ENCODE data around the gene PKD2L1.
A peak's percentile ranks its signal among the peaks of the same experiment; 100 is the strongest.
"Not testable (repeated sequence)": the region's sequence is repeated elsewhere in the genome, so short reads cannot be mapped to it uniquely, and the experiment has no call there.

PKD2L1 gene

GRCh38 chr10:100286051-100287033 lies 43.7 kb downstream of the PKD2L1 start, which contains the start of gene BLOC1S2:
BLOC1S2 (minus strand) TSS chr10:100286680; CDS start chr10:100286659, 21 bp downstream.
- peak; percentile 52 for DNase-seq

DNA sequence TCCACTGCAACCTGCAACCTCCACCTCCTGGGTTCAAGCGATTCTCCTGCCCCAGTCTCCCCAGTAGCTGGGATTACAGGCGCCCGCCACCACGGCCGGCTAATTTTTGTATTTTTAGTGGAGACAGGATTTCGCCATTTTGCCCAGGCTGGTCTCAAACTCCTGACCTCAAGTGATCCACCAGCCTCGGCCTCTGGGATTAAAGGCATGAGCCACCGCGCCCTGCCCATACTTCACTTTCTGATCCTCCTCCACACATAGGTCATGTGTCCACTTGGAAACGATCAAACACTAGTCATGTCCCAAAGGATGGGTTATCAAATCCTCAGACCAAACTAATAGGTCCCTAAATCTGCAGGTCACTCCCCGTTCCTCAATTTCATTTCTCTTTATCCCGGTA lies 44.7 kb downstream of the PKD2L1 start:
- DNase-seq, result not testable (repeated sequence)

GRCh38 chr10:100282907-100283306 lies 47.1 kb downstream of the PKD2L1 start:
- DNase-seq, result no peak

DNA sequence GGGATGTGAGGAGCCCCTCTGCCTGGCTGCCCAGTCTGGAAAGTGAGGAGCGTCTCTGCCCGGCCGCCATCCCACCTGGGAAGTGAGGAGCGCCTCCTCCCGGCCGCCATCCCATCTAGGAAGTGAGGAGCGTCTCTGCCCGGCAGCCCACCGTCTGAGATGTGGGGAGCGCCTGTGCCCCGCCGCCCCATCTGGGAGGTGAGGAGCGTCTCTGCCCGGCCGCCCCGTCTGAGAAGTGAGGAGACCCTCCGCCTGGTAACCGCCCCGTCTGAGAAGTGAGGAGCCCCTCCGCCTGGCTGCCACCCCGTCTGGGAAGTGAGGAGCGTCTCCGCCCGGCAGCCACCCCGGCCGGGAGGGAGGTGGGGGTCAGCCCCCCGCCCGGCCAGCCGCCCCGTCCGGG lies 53.1 kb downstream of the PKD2L1 start:
- not testable (repeated sequence) for DNase-seq

DNA sequence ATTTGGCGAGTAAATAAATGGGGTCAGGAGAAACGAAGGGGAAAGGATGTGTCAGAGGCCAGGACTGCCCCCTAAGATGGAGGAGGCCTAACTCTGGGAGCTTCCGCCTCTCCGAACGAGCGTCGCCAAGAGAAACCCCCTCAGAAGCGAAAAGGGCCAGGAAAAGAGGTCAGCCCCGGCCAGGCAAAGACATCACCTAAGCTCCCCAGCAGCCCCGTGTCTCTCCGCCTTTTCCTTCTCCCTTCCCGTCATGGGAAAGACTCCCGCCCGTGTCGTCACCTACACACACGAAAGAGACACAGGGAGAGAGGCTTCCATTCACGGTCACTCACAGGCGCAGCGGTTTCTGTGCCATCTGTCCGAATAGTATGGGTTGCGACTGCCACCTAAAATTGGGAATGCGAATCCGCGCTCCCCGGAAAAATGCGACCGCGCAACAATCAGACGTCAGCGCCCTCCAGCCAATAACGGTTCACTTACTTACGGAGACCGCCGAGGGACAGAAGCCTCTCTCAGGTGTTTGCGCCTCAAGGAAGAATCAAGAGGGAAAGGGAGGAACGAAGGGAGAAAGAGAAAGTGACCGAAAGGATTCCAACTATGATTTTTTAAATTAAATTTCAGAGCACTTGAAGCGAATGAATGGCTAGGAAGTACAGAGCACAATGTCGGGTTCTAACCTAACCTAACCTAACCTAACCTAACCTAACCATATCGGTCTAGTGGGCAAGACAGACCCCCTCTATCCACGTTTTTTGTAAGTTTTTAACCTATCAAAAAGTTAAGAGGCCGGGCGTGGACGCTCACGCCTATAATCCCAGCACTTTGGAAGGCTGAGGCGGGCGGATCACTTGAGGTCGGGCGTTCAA lies 62.6 kb downstream of the PKD2L1 start, which contains the start of gene CWF19L1:
Gene CWF19L1, minus strand, starts transcription at position 400 of the 866 bp plus-strand sequence. Its CDS starts 45 bp downstream, at position 355.
- DNase-seq, result peak; percentile 66

DNA sequence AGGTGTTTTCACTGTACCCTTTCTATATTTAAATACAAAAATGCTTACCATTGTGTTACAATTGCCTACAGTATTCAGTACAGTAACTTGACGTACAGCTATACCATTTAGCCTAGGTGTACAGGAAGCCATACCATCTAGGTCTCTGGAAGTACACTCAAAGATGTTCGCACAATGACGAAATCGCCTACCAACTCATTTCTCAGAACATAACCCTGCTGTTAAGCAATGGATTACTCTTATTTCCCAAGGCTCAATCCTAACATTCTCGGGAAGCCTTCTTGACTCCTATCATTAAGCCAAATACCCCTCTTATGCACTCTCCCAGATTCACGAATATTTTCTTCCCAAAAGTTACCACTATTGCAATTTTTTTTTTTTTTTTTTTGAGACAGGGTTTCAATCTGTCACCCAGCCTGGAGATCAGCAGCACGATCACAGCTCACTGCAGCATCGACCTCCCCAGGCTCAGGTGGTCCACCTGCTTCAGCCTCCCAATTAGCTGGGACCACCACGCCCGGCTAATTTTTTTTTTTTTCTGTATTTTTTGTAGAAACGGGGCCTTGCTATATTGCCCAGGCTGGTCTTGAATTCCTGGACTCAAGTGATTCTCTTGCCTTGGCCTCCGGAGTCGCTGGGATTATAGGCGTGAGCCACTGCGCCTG lies 64.1 kb downstream of the PKD2L1 start:
- DNase-seq, result no peak

- no peak for DNase-seq
These were observed 75.8 kb downstream of the PKD2L1 start for GRCh38 chr10:100254191-100254590.

- DNase-seq, result no peak
These were observed 77.0 kb downstream of the PKD2L1 start for GRCh38 chr10:100253041-100253440.

DNA sequence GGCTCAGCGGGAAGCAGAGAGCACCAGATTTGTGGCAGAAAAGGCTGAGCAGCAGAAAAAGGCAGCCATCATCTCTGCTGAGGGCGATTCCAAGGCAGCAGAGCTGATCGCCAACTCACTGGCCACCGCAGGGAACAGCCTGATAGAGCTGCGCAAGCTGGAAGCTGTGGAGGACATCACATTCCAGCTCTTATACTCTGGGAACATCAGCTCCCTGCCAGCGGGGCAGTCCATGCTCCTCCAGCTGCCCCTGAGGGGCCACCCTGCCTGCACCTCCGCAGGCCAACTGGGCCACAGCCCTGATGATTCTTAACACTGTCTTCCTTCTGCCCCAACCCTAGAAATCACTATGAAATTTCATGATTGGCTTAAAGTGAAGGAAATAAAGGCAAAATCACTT lies 81.2 kb downstream of the PKD2L1 start:
- no peak for DNase-seq

DNA sequence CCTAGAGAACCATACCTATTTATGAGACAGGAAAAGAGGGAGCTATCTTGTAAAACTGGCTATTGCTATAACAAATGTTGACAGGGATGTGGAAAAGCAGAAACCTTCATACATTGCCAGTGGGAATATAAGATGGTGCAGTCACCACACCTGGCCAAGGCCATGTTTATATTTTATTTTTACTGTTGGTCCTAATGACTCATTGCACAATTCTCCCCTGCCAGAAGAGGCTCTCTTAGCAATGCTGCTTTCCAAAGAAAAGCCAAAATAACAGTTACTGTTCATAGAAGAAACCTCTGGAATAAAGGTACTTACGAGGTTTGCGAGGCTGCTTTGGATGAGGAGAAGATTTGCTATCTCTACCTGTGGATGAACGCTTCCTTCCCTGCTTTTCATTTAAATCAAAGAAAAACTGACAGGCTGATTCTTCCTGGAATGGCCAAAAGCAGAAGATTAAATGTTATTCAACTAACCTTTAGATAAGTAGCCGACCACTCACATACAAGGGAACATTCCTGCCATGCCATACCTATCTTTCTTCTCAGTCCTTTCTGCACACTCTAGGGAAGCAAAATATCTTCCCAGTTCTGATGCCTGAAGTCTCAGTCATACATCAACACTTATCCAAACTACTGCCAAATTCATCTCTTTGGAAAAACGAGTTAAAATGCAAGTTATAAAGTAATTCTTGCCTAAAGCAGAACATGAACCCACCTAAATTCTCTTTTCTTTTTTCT lies 84.4 kb downstream of the PKD2L1 start:
- DNase-seq, result no peak

DNA sequence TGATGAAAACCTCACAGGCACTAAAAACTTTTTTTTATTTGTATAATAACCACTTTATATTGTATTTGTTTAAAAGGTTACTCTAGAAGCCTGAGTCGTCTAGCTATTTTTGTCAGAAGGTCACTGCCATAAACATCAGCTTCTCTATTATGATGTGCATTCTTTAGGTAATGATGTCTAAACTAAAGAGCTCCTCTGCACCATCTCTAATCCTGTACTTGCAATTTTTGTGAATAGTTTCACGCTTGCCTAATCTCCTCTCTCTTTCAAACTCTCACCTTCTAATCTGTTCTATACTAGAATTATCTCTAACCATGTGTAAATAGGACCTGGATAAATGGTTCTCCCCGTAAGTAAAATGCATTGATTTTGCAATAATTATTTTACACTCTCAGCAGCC lies 90.2 kb downstream of the PKD2L1 start:
- no peak for DNase-seq

GRCh38 chr10:100238429-100238828 lies 91.6 kb downstream of the PKD2L1 start:
- no peak for DNase-seq
